DND-41 (cell line): ENCODE measurements around the gene IQSEC1.

Source experiments
- CTCF ChIP-seq: IDR thresholded peaks from 2 replicates; pipeline ENCODE4 v1.5.1; 2012; ENCODE audit warnings: borderline replicate concordance, low read length, moderate library complexity, mild to moderate bottlenecking; ENCODE audit not compliant: poor library complexity, severe bottlenecking; ENCODE audit errors: extremely low read depth
- EZH2 ChIP-seq: IDR thresholded peaks from 3 replicates; pipeline ENCODE4 v1.6.1; 2012; ENCODE audit warnings: borderline replicate concordance, low read depth, mild to moderate bottlenecking, moderate library complexity, low read length, inconsistent platforms; ENCODE audit not compliant: severe bottlenecking

- TF ChIP-seq CTCF, result no peak
- no peak for TF ChIP-seq EZH2
Observed at GRCh38 chr3:13013566-13013965, 59.7 kb downstream of the IQSEC1 start.
